Measurements from ENCODE around the gene FAM110C.

FAM110C gene

GRCh38 chr2:10222-10875 lies 36.0 kb downstream of the FAM110C start:
- in situ Hi-C loops (cut with MboI; ENCODE audit: low sequenced_read_pairs) = no loop called here

Measured in HL-60/S4 (cell line).